ENCODE data around the gene TSPAN18.
A peak's percentile ranks its signal among the peaks of the same experiment; 100 is the strongest.

The TSPAN18 gene

DNA sequence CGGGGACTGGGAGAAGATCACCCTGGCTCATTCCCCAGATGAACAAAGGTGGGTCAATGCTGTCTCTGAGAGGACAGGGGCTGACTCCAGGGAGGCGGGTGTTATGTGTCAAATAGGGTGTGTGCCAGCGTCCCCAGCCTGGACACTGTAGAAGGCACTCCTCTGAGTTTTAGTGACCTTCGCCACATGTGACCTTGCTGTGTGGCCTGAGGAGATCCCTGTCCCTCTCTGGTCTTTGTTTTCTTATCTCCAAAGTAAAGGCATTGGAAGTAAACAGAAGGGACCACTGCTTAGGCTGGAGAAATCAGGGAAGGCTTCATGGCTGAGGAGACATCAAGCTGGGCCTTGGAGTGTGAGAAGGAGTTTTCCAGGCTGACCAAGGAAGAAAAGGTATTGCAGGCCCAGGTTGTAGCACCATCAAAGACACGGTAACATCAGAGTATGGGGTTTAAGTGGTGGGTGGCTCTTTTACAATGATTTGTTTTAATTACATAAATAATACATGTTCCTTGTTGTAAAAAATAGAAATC lies 149.5 kb downstream of the TSPAN18 start:
- no peak for DNase-seq

DNA sequence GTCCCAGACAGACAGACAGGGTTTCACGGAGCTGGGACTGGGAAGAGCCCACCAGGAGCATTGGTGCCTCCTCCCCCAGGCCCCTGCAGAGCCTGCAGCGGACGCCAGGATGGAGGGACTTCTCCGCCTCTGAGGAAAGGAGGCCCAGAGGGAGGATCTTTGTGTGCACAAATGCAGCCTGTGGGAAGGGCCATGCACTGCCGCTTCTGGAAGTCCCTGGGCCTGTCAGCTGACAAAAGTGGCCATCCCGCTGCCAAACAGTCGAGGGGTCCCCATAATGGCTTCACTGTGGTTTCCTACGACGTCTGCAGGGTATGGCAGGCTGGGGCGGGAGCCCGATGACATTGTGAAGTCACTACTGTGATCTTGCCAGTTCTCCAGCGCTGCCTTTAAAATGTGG lies 150.1 kb downstream of the TSPAN18 start:
- no peak for DNase-seq

DNA sequence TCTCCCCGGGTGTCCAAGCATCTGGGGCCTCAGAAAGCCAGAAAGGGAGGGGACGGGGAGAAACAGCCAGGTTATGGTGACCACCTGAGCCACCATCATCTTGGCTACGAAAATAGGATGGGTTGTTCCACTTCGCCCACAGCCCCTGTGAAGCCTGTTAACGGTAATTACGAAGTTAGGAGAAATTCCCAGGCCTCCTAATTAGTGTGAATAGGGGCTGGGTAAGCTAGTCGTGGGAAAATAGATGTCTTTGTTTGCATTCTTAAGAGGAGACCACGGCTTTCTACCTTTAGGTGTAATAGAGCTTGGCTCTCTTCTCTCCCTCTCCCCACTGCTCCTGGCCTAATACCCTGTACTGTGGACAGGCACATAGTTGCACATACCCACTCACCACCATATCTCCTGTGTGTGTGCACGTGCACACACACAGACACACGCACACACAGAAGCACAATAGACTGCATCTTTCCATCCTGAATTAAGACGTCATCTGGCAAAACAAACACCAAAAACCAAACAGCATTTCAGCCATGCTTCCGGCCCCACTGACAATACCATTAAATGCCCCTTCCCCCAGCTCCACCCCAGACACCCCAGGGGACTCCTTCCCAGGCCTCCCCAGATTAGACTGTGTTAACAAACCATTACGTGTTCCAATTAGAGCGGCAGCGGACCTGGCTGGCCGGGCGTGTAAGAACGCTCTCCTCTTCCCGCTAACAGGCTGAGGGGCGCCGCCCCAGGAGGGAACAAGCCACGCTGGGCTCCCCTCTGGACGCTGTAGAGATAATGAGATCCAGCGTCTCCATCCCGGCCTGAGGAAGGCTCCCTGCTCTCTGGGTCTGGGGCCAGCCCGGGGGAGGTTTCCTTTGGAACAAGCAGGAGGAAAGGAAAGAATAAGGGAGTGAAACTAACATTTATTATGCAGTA lies 151.1 kb downstream of the TSPAN18 start:
- no peak for DNase-seq

GRCh38 chr11:44878711-44879110 lies 151.9 kb downstream of the TSPAN18 start:
- no peak for DNase-seq

DNA sequence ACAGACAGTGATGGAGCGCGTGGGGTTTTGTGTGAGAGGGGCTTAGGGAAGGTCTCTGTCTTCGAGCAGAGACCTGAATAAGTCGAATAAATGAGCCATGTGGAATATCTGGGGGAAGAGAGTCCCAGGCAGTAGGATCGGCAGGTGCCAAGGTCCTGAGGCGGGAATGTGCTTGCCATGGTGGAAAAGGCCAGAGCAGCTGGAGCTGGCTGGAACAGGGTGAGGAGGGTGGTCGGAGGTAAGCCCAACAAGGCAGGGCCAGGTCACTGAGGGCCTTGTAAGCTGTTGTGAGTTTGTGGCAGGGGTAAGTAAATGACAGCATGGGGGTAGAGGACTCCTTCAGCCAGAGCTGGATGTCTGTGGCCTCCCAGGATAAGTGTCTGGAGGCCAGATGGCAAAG lies 152.7 kb downstream of the TSPAN18 start:
- DNase-seq: no peak

DNA sequence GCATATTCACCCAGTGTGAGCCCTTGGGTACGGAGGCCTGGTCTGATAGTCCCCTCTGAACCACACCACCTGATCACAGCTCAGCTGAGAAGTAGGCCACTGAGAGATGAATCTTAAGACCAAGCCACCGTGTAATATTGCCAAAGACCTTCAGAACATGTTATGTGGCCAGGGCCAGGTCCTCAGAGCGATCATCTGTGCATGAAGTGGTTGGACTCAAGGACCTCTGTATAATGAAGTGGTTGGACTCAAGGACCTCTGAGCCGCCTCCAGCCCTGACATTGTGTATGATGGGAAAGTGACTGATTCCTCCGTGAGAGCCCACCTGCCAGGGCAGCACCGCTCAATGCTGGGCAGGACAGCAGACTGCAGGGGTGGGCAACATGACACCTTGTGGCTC lies 153.7 kb downstream of the TSPAN18 start:
- no peak for DNase-seq

DNA sequence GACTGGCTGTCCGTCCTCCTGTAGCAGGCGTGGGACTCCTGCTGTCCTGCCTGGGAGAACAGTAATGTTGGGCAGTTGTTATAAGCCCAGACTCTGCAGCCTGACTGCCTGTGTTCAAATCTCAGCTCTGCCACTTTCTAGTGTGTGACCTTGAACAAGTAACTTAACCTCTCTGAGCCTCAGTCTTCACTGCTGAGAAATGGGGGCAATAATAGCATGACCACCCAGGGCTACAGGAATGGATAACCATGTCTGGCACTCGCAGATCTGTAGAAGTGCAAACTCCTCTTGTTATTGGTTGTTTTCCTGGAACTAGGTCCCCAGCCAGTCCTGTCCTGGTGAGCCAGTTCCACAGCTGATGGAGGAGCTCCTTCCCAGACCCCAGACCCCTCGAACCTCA lies 154.2 kb downstream of the TSPAN18 start:
- no peak for DNase-seq

DNA sequence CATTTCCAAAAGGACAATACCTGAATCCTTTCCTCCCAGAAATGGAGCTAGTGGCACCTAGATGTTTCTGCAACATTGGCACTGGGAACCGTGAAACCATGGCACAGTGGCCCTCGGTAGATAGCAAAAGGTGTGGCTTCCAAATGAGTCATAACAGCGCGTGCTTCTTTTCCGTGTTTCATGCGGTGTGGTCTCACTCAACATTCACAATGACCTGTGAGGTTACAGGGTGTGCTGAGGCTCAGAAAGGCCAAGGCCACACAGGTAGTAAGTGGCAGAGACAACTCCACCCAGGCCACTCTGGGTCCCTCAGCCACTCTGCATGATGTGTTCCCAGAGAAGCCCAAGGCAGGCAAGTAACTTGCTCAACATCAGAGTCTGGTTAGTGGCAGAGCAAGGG lies 156.5 kb downstream of the TSPAN18 start:
- peak; percentile 39 for DNase-seq

- DNase-seq: no peak
Observed at GRCh38 chr11:44884056-44884455, 157.3 kb downstream of the TSPAN18 start.

DNA sequence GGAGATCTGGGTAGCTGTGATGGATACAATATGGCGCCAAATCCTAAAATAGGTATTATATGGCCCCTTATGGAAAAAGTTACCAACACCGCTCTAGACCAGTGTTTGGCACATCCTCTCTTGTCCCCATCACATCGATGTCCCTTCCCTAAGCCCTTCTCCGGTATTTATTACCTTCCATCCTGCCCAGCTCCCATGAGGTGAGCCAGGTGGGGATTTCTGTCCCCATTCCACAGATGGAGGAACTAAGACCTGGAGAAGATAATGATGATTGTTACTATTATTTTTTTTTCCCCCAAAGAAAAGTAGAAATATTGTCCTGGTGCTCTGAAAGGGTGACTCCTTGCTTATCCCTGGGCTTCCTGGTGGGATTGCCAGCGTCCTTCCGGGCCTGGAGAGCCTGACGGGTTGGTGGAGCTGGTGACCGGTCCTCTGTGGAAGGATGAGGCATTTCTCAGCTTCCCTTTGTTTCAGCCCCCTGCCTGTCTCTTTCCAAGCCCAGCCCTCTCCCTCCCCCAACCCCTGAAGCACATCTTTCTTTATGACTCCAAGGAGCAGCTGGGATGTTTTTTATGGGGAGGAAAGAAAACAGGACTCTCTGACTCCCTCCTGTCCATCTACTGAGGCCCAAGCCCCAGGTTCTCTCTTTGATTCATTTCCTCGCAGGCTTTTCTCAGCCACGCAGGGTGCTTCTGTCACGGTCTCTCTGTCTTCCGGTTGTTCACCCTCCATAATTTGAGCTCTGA lies 158.5 kb downstream of the TSPAN18 start:
- DNase-seq: no peak

- DNase-seq: no peak
Observed at GRCh38 chr11:44885919-44886789, 159.4 kb downstream of the TSPAN18 start.

DNA sequence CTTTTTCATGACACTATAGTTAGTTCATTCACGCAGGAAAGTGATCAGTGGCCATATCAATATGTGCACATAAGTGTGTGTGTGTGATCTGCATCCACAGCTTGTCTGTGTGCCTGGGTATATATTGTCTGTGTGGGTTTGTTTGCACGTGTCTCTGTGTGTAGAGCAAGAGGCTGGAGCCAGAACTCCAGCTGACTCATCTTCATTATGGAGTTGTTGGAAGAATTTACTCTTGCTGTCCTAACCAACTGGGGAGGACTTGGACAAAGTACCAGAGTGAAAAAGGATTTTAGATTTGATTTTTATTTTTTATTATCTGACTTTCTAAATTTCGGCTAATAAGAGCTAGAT lies 160.0 kb downstream of the TSPAN18 start:
- DNase-seq: no peak

- no peak for DNase-seq
Observed at GRCh38 chr11:44887636-44888035, 160.9 kb downstream of the TSPAN18 start.

GRCh38 chr11:44889266-44889665 lies 162.5 kb downstream of the TSPAN18 start:
- DNase-seq: no peak

DNA sequence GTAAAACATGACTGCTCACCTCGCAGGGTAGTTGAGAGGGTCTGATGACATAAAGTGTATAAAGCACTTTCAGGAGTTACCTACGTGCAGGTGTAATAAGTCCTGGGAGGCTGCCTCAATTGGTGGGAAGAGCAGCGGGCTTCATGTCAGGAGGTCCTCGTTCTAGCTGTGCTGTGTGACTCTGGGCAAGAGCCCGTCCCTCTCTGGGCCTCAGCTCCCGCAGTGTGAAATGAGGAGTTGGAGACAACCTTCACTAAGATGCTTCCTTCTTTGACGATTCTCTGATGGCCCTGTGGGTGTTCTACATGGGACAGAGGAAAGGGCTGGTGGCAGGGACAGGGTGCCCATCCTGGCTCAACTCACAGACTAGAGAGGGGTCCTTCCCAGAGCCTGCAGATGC lies 166.1 kb downstream of the TSPAN18 start:
- no peak for DNase-seq

GRCh38 chr11:44893308-44893822 lies 166.6 kb downstream of the TSPAN18 start:
- no peak for DNase-seq

DNA sequence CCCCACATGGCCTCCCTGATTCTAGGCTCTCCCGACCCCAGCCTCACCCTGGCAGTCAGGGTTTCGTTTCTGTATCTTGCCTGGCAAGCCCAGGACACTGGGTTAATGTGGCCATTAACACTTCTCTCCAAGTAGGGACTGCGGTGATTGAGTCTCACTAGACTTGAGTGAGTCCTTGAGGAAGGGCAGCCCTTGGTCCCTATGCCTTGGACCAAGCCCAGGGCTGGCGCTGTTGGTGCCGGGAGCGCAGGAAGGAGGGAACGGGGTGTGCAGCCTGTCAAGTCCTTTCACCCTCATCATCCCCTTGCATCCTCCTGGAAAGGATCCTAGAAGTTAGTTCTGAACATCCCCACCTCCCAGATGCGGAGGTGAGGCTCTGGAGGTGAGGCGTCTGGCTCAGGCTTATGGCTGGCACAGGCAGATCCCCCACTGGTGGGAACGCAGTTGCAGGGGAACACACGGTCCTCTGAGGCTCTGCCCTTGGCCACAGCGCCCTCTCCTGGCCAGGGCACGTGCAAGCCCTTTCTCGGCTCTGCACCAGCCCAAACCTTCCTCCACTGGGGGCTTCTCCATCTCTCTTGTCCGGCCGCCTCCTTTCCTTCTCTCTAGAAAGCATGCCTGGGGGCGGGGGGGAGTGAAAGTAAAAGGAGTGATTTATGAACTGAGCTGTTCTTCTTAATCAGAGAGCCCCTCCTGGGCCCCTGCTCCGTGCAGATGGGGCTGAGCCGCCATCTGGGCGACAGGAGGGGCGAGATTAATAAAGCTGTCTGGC lies 167.3 kb downstream of the TSPAN18 start:
- DNase-seq: peak; percentile 54

GRCh38 chr11:44899959-44900358 lies 173.2 kb downstream of the TSPAN18 start:
- DNase-seq: peak; percentile 10

- DNase-seq: no peak
Observed at GRCh38 chr11:44901120-44901633, 174.4 kb downstream of the TSPAN18 start.

DNA sequence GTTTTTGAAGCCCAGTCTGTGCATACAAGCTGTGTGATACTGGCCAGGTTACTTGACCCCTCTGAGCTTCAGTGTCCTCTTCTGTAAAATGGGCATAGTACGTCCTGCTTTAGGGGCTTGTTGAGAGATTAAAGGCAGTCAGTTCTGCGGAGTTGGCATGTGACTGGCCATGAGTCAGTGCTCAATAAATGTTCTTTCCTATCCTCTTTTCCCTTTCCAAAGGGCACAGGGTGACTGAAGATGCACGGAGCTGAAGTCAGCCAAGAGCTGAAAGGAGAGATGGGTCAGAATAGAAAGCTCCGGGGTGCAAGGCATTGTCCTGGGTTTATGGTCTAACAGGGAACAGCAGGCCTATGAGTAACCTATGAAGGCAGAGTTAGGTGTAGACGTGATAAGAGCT lies 175.0 kb downstream of the TSPAN18 start:
- DNase-seq: no peak

DNA sequence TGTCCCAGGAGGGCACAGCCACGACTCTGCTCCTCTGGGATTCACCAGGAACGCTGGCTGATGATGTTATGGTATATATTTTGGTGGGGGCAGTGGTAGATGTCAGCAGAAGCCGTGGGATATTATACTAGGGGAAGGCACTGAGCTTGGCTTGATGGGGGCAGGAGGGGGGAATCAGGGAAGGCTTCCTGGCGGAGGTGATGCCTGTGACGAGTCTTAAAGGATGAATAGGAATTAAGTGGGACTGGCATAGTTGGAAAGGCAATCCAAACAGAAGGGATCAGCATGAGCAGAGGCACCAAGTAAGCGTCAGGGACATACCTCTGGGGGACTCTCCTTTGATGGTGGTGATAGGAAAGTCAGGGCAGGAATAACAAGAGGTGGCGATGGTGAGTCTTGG lies 176.3 kb downstream of the TSPAN18 start:
- no peak for DNase-seq

DNA sequence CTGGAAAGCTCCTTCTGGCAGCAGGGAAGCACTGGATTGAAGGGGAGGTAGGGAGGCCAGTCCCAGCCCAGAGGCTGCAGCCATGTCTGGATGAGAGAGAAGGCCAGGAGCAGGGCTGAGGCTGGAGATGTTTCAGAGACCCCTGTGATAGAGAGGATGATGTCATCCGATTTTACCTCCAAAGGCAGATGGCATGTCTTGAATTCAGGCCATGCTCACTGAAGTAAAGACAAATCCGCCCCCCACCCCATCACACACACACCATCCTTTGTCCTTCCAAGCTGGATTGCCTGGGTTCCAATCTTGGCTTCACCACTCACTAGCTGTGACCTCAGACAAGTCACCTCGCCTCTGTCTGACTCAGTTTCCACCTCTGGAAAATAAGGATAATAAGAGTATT lies 176.8 kb downstream of the TSPAN18 start:
- DNase-seq: no peak
